HEK293T (cell line): ENCODE results near the gene NXPH4.

Source experiments
- CTCF ChIA-PET: fragments of 350-600 bp; formaldehyde crosslinking; extraction: SDS; loops from one replicate; lab custom pipeline; 2021; ENCODE audit warnings: antibody characterized with exemption, inconsistent platforms; lab: Yijun Ruan, JAX
- POLR2A ChIA-PET: fragments of 350-600 bp; formaldehyde crosslinking; extraction: SDS; loops from one replicate; lab custom pipeline; 2020; ENCODE audit warnings: antibody characterized with exemption, inconsistent platforms; lab: Yijun Ruan, JAX
- DNase-seq: peaks from one replicate; pipeline ENCODE4 v3.0.0; 2012; ENCODE audit warnings: mixed read lengths; ENCODE audit errors: extremely low spot score
- ARNT ChIP-seq: fragments of 450-650 bp; IDR thresholded peaks from 2 replicates; pipeline ENCODE4 v1.6.1; 2017; ENCODE audit warnings: mild to moderate bottlenecking
- BHLHE40 ChIP-seq: fragments of 450-650 bp; IDR thresholded peaks from 2 replicates; pipeline ENCODE4 v1.6.1; 2016; ENCODE audit warnings: mild to moderate bottlenecking, moderate library complexity, borderline replicate concordance
- CTBP1 ChIP-seq: fragments of 450-650 bp; IDR thresholded peaks from 2 replicates; pipeline ENCODE4 v1.6.1; 2016; ENCODE audit warnings: borderline replicate concordance
- ELF4 ChIP-seq: fragments of 450-650 bp; IDR thresholded peaks from 2 replicates; pipeline ENCODE4 v1.6.1; 2017; ENCODE audit warnings: antibody characterized with exemption
- FOXA1 ChIP-seq: fragments of 450-650 bp; IDR thresholded peaks from 2 replicates; pipeline ENCODE4 v1.6.1; 2016; ENCODE audit warnings: mild to moderate bottlenecking
- FOXK2 ChIP-seq: fragments of 450-650 bp; IDR thresholded peaks from 2 replicates; pipeline ENCODE4 v1.6.1; 2016; ENCODE audit warnings: mild to moderate bottlenecking
- FOXM1 ChIP-seq: fragments of 450-650 bp; IDR thresholded peaks from 2 replicates; pipeline ENCODE4 v1.6.1; 2017; ENCODE audit warnings: mild to moderate bottlenecking, borderline replicate concordance
- HDGF ChIP-seq: fragments of 450-650 bp; IDR thresholded peaks from 2 replicates; pipeline ENCODE4 v1.6.1; 2017; ENCODE audit warnings: antibody characterized with exemption, borderline replicate concordance
- L3MBTL2 ChIP-seq: fragments of 450-650 bp; conservative IDR thresholded peaks from 2 replicates; pipeline ENCODE4 v1.6.1; 2016; ENCODE audit warnings: mild to moderate bottlenecking
- LEF1 ChIP-seq: fragments of 450-650 bp; IDR thresholded peaks from 2 replicates; pipeline ENCODE4 v1.6.1; 2017; ENCODE audit warnings: mild to moderate bottlenecking, borderline replicate concordance
- NFRKB ChIP-seq: fragments of 450-650 bp; IDR thresholded peaks from 2 replicates; pipeline ENCODE4 v1.6.1; 2016; ENCODE audit warnings: mild to moderate bottlenecking, moderate library complexity
- SP1 ChIP-seq: fragments of 450-650 bp; IDR thresholded peaks from 2 replicates; pipeline ENCODE4 v1.6.1; 2017
- SUZ12 ChIP-seq: fragments of 450-650 bp; IDR thresholded peaks from 2 replicates; pipeline ENCODE4 v1.6.1; 2016; ENCODE audit warnings: mild to moderate bottlenecking
- TARDBP ChIP-seq: fragments of 450-650 bp; IDR thresholded peaks from 2 replicates; pipeline ENCODE4 v1.6.1; 2016
- ZNF384 ChIP-seq: fragments of 450-650 bp; IDR thresholded peaks from 2 replicates; pipeline ENCODE4 v1.6.1; 2016
- TF ChIP-seq, protein P1 (sequence below): fragments of 450-650 bp; IDR thresholded peaks from 2 replicates; pipeline ENCODE4 v1.6.1; 2016

NXPH4 gene

DNA sequence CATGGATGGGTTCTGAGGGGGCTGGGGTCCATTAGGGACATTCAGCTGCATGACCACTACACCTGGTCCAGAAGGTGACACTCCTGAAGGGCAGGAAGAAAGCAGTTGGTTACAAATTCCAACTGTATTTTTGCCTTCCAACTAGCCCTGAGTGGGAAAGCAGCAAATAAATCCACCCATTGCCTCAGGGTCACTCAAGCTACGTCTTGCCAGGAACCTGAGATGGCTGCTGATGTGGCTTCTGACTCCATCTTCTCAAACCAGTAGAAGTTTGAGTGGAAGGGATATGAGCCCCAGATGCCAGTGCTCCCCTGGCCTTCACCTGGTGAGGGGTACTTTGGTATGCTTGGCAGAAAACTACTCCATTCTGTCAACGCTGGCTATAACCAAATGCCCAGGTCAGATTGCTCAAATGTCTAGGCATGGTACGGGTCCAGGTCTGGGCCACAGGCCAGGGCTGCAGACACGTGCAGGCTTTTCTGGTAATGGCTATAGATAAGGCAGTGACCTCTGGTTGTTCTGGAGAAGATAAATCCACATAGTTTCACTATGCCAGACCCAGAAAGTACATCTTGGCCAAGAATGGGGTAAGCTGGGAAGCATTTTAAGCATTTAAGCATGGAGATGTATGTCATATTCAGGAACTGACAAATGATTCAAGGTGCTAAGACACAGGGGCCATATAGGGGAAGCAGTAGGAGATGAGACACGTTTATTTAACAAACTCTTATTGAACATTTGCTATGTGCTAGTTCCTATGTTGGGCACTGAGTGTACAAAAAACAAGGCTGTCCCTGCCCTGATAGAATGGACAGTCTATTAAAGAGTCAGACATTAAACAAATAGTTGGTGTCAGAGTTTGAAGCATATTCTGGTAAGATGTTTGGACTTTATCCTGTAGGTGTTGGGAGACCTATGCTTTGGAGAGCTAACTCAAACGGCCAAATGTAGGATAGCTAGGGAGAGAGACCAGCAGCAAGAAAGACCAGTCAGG, 42.7 kb downstream of the NXPH4 start:
- CTCF ChIA-PET, result interaction anchor here (0.6 to 2.5 kb wide), 2 partner anchors 8 to 17 kb away, joined by 3 to 11 read pairs; no protein-coding TSS in a partner anchor
- POLR2A ChIA-PET, result no interaction called here
- TF ChIP-seq ZNF384 (no peak), L3MBTL2 (no peak), BHLHE40 (no peak), TARDBP (no peak), CTBP1 (no peak), ARNT (no peak), LEF1 (no peak), SP1 (no peak), FOXA1 (no peak), FOXK2 (no peak), NFRKB (no peak), FOXM1 (no peak)
- TF ChIP-seq, protein P1, sequence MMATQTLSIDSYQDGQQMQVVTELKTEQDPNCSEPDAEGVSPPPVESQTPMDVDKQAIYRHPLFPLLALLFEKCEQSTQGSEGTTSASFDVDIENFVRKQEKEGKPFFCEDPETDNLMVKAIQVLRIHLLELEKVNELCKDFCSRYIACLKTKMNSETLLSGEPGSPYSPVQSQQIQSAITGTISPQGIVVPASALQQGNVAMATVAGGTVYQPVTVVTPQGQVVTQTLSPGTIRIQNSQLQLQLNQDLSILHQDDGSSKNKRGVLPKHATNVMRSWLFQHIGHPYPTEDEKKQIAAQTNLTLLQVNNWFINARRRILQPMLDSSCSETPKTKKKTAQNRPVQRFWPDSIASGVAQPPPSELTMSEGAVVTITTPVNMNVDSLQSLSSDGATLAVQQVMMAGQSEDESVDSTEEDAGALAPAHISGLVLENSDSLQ, result no peak
- no peak for DNase-seq

DNA sequence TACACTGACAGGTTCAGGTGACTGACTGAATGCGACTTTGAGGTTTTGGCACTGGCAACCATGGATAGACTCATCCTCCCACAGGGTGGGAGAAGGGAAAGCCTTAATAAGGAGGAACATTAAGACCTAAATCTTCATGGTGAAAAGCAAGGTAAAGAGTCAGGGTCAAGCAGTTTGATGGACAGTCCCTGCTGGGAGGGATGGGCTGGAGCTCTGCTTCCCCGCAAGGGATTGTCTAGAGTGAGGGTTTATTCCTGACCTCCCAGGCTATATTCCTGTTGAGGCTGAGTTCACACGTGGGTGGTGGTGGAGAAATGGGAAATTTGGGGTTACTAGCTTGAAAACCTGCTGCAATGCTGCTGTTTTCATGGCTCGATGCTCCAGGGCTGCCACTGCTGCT, 43.8 kb downstream of the NXPH4 start:
- TF ChIP-seq TARDBP, result no peak
- no peak for TF ChIP-seq FOXK2
- no peak for TF ChIP-seq L3MBTL2
- no peak for TF ChIP-seq SUZ12
- no peak for TF ChIP-seq ZNF384
- no peak for TF ChIP-seq CTBP1
- TF ChIP-seq FOXM1, result no peak
- no peak for DNase-seq
- ChIA-PET CTCF (interaction anchor here (1.4 to 2.5 kb wide), 2 partner anchors 18 to 198 kb away, joined by 4 to 11 read pairs; no protein-coding TSS in a partner anchor), POLR2A (interaction anchor here (1.9 kb wide), 1 partner anchor 195 kb away, joined by 7 read pairs; the partner anchor contains the start of gene INHBE)

DNA sequence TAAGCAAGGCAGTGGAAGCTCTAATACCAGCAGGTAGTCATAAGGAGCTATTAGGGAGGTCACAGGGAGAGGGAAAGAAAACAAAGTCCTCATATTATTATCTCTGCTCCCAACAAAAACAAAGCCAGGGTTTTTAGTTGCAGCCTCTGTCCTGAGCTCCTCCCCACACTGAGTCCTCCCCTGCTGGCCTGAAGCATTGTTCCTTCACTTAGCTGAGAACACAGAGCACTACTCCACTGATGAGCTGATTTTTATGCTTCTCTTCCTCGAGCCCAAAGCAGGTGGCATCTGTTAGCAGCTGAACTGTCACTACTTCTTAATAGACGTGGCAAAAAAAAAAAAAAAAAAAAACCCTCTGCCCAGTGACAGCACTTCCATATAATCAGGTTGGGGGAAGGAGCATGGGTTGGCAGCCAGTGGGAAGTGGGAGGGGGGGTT, 44.9 kb downstream of the NXPH4 start:
- TF ChIP-seq BHLHE40 (no peak), ARNT (no peak), NFRKB (no peak), FOXK2 (no peak), FOXA1 (no peak), L3MBTL2 (no peak), ZNF384 (peak; percentile 17; the same call in 1 of the 2 replicates)
- TF ChIP-seq, protein P1, result no peak
- ChIA-PET POLR2A (interaction anchor here (0.8 to 1.9 kb wide), 3 partner anchors 21 to 194 kb away, joined by 3 to 7 read pairs (median 5); partner anchors contain the start of gene INHBE), CTCF (interaction anchor here (0.8 to 2.5 kb wide), 5 partner anchors 9 to 197 kb away, joined by 3 to 15 read pairs (median 9); no protein-coding TSS in a partner anchor)
- no peak for DNase-seq

DNA sequence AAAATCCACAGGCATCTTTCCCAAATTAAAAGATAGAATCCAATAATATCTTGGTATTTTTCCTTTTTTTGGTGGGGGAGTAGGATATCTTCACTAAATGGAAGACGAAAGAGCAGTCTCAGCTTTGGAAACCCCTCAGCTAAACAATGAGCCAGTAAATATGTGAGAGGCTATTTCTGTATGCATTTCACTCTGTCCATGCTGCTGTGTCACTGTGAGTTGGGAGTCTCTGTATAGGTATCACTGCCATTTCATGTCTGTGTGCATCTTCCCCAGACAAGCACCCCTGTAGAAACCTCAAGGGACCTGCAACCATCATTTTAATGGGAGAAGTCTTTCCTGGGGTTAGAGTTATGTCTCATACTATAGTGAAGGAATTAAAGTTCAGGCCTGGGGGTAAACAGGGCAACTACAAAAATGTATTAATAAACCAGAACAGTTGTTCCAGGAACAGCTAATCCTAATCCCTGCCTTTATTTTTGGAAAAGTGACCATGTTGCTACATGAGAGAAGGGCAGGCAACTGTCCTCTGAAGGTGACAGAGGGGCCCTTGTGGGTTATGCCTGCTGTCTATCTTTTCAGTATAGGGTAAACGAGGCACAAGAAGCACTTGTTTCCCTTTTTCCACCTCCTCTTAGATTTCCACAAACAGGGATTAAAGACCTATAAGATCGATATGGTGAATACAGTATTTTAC, 45.7 kb downstream of the NXPH4 start:
- TF ChIP-seq ELF4 (no peak), FOXA1 (no peak), TARDBP (no peak), SUZ12 (no peak), ZNF384 (no peak), FOXM1 (no peak), LEF1 (no peak), L3MBTL2 (no peak), ARNT (no peak), HDGF (no peak), NFRKB (no peak), FOXK2 (no peak), BHLHE40 (no peak), CTBP1 (no peak), SP1 (no peak)
- TF ChIP-seq, protein P1, result no peak
- CTCF ChIA-PET, result interaction anchor here (1.8 to 2.5 kb wide), 2 partner anchors 20 to 191 kb away, joined by 11 to 15 read pairs; no protein-coding TSS in a partner anchor
- no peak for DNase-seq
- POLR2A ChIA-PET, result interaction anchor here (0.8 to 1.9 kb wide), 2 partner anchors 190 to 193 kb away, joined by 5 to 7 read pairs; partner anchors contain the start of gene INHBE

DNA sequence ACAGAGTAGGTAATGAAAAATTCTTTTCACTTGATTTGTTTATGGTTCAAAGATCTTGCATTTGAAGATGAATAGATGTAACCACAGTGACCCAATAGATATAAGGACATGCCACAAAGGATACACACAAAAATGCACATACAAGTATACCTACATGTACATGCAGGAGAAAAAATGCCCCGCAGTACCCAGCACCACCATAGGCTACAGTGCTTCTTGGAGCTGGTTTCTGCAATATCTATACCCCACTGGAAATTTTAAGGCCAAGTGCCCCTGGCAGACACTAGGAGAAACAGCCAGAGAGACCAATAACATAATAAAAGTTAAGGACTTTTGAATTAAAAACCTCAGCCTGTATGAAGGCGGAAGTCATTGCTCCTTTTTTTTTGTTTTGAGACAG, 46.5 kb downstream of the NXPH4 start:
- DNase-seq, result no peak
- ChIA-PET POLR2A (no interaction called here), CTCF (no interaction called here)
- TF ChIP-seq SUZ12 (no peak), HDGF (no peak), SP1 (no peak), CTBP1 (no peak), ZNF384 (no peak), ARNT (no peak), TARDBP (no peak), FOXM1 (no peak), BHLHE40 (no peak), FOXA1 (no peak), ELF4 (no peak), L3MBTL2 (no peak)
- TF ChIP-seq, protein P1, result no peak
